Measurements from ENCODE around the gene NAXD.
"Not testable (repeated sequence)": the region's sequence is repeated elsewhere in the genome, so short reads cannot be mapped to it uniquely, and the experiment has no call there.

Gene NAXD

GRCh38 chr13:110615322-110616102 lies at the start of gene NAXD:
TSS of gene NAXD (plus strand) at chr13:110615545. CDS start at chr13:110615602, 57 bp downstream.
- DNase-seq, result peak; percentile 57

GRCh38 chr13:110566171-110566570 lies 49.2 kb upstream of the NAXD start:
- no peak for DNase-seq

- no peak for DNase-seq
These were observed 46.7 kb upstream of the NAXD start for GRCh38 chr13:110568612-110569011.

- DNase-seq, result not testable (repeated sequence)
These were observed 45.4 kb upstream of the NAXD start for GRCh38 chr13:110569962-110570361.

GRCh38 chr13:110570886-110571285 lies 44.5 kb upstream of the NAXD start:
- DNase-seq, result no peak

- DNase-seq, result no peak
These were observed 43.2 kb upstream of the NAXD start for GRCh38 chr13:110571896-110572777.

GRCh38 chr13:110572778-110573118 lies 42.6 kb upstream of the NAXD start:
- no peak for DNase-seq

GRCh38 chr13:110574161-110574560 lies 41.2 kb upstream of the NAXD start:
- DNase-seq, result no peak

GRCh38 chr13:110575322-110576069 lies 39.8 kb upstream of the NAXD start:
- no peak for DNase-seq

- DNase-seq, result no peak
These were observed 39.3 kb upstream of the NAXD start for GRCh38 chr13:110576070-110576394.

- no peak for DNase-seq
These were observed 38.4 kb upstream of the NAXD start for GRCh38 chr13:110576736-110577476.

- DNase-seq, result no peak
These were observed 37.0 kb upstream of the NAXD start for GRCh38 chr13:110578363-110578762.

- no peak for DNase-seq
These were observed 34.5 kb upstream of the NAXD start for GRCh38 chr13:110580800-110581199.

GRCh38 chr13:110581506-110582185 lies 33.7 kb upstream of the NAXD start:
- no peak for DNase-seq

GRCh38 chr13:110582421-110582954 lies 32.9 kb upstream of the NAXD start:
- no peak for DNase-seq

GRCh38 chr13:110583178-110583865 lies 32.0 kb upstream of the NAXD start:
- no peak for DNase-seq

GRCh38 chr13:110589793-110590390 lies 25.5 kb upstream of the NAXD start:
- no peak for DNase-seq

- no peak for DNase-seq
These were observed 24.8 kb upstream of the NAXD start for GRCh38 chr13:110590577-110590976.

- no peak for DNase-seq
These were observed 22.7 kb upstream of the NAXD start for GRCh38 chr13:110592665-110593064.

GRCh38 chr13:110593430-110594130 lies 21.8 kb upstream of the NAXD start:
- no peak for DNase-seq

Measured in GOT3 (cell line).